HG02970 (cell line): ENCODE results near the gene CDH13.

Experiments used
- ATAC-seq: cut with Tn5 transposase; IDR thresholded peaks from one replicate; pipeline ENCODE4 v1.9.1; 2021; ENCODE audit warnings: mild to moderate bottlenecking, moderate library complexity, moderate number of reproducible peaks; ENCODE audit not compliant: unreplicated experiment, low FRiP score

CDH13 gene

GRCh38 chr16:83742124-83742899 is 1115.5 kb downstream of the CDH13 start:
- no peak for ATAC-seq

- ATAC-seq, result no peak
These were observed 1116.5 kb downstream of the CDH13 start for GRCh38 chr16:83743241-83743640.

- ATAC-seq, result no peak
These were observed 1117.0 kb downstream of the CDH13 start for GRCh38 chr16:83743720-83744119.

GRCh38 chr16:83744441-83744981 is 1117.7 kb downstream of the CDH13 start:
- no peak for ATAC-seq

GRCh38 chr16:83746611-83747010 is 1119.8 kb downstream of the CDH13 start:
- ATAC-seq, result no peak

- no peak for ATAC-seq
These were observed 1121.2 kb downstream of the CDH13 start for GRCh38 chr16:83747936-83748335.

- no peak for ATAC-seq
These were observed 1128.6 kb downstream of the CDH13 start for GRCh38 chr16:83755391-83755790.

GRCh38 chr16:83762141-83762991 is 1135.6 kb downstream of the CDH13 start:
- no peak for ATAC-seq

- no peak for ATAC-seq
These were observed 1136.2 kb downstream of the CDH13 start for GRCh38 chr16:83762992-83763358.

- ATAC-seq, result no peak
These were observed 1142.2 kb downstream of the CDH13 start for GRCh38 chr16:83768986-83769385.

- no peak for ATAC-seq
These were observed 1142.7 kb downstream of the CDH13 start for GRCh38 chr16:83769397-83770008.

- ATAC-seq, result no peak
These were observed 1144.7 kb downstream of the CDH13 start for GRCh38 chr16:83771306-83771942.

GRCh38 chr16:83772806-83773205 is 1146.0 kb downstream of the CDH13 start:
- ATAC-seq, result no peak

GRCh38 chr16:83774066-83774465 is 1147.3 kb downstream of the CDH13 start:
- no peak for ATAC-seq

GRCh38 chr16:83776944-83777343 is 1150.2 kb downstream of the CDH13 start:
- no peak for ATAC-seq

GRCh38 chr16:83779886-83780285 is 1153.1 kb downstream of the CDH13 start:
- no peak for ATAC-seq

GRCh38 chr16:83785455-83785854 is 1158.7 kb downstream of the CDH13 start:
- ATAC-seq, result no peak

- no peak for ATAC-seq
These were observed 1163.1 kb downstream of the CDH13 start for GRCh38 chr16:83789642-83790401.

- ATAC-seq, result no peak
These were observed 1165.1 kb downstream of the CDH13 start for GRCh38 chr16:83791916-83792315.

- ATAC-seq, result no peak
These were observed 1165.6 kb downstream of the CDH13 start for GRCh38 chr16:83792391-83792790.
